Measurements from ENCODE around the gene ERVW-1. TPM values are rescaled to one million over a fixed set of nuclear protein-coding genes. Genes with fewer than 3 reads are reported as not detected.
A peak's percentile ranks its signal among the peaks of the same experiment; 100 is the strongest.

ERVW-1 gene
- total and polyA plus RNA-seq, 12 donors = 0.06 TPM; not detected in 11

DNA sequence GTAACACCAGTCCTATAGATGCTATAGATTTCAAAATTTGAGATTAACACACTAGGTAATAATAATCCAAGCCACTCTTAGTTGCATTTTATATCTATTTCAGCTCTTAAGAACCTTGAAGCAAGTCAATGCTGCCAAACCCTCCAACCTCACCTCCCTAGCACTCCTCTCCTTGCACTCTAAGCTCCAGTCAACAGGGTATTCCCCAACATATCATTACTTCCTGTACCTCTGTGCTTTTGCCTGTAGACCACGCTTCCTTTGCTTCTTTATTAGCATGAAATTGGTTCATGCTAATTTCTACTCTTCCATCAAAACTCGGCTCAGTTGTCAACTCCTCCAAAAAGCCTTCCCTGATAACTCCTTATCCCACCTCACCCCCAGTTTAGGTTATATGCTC is 26.0 kb upstream of the ERVW-1 start:
- Histone ChIP-seq H3K27me3 (no peaks in the 10 kb centered on the region), H3K36me3 (replicated peaks in 1 of 2) (peaks cover 0 to 50% of the 10 kb centered on the region in 2 donors), H3K4me1 (replicated peaks in 1 of 2) (no peaks in the 10 kb centered on the region), H3K4me3 (no peak overlapping the region), H3K9me3 (replicated peaks in 1 of 3) (no peaks in the 10 kb centered on the region), H3K27ac (no peak overlapping the region)
- WGBS, 4 donors = 91 to 98% (median 93%) methylated on average over 2 of the region's 2 CpGs
- no peak for DNase-seq
- no peak for TF ChIP-seq POLR2A (IDR thresholded peaks at IDR 0.05)
- TF ChIP-seq, protein P1, sequence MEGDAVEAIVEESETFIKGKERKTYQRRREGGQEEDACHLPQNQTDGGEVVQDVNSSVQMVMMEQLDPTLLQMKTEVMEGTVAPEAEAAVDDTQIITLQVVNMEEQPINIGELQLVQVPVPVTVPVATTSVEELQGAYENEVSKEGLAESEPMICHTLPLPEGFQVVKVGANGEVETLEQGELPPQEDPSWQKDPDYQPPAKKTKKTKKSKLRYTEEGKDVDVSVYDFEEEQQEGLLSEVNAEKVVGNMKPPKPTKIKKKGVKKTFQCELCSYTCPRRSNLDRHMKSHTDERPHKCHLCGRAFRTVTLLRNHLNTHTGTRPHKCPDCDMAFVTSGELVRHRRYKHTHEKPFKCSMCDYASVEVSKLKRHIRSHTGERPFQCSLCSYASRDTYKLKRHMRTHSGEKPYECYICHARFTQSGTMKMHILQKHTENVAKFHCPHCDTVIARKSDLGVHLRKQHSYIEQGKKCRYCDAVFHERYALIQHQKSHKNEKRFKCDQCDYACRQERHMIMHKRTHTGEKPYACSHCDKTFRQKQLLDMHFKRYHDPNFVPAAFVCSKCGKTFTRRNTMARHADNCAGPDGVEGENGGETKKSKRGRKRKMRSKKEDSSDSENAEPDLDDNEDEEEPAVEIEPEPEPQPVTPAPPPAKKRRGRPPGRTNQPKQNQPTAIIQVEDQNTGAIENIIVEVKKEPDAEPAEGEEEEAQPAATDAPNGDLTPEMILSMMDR (IDR thresholded peaks at IDR 0.05) = no peak
- intact Hi-C loops (cut with DNase I) = no loop called here

DNA sequence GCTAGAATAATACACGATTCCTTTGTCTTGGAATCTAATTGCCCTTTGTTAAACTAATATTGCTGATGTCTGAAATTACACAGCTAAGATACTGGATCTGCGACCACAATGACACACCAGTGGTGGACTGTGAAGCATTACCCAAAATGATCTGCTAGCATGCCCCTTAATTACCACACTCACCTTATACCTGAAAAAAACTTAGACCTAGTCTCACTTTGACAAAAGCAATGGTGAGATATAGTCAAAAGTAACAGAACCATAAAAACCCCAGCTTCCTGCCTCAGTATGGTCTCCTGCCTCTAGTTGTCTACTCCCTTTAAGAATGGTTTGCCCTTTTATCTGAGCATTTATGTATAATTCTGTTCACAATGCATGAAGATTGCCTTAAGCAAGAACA is 20.8 kb upstream of the ERVW-1 start:
- no peak for DNase-seq
- no peaks in the 10 kb centered on the region for H3K4me1 ChIP-seq (replicated peaks in 1 of 2)
- no peak overlapping the region for H3K27ac ChIP-seq
- peaks cover 0 to 65% of the 10 kb centered on the region in 2 donors for H3K36me3 ChIP-seq (replicated peaks in 1 of 2)
- intact Hi-C loops (cut with DNase I) = no loop called here
- H3K9me3 ChIP-seq (replicated peaks in 1 of 3) = peaks cover 0 to 6% (median 0%) of the 10 kb centered on the region in 3 donors
- 89 to 95% (median 91%) methylated on average over 2 of the region's 2 CpGs for WGBS, 4 donors
- no peak overlapping the region for H3K4me3 ChIP-seq
- H3K27me3 ChIP-seq = no peaks in the 10 kb centered on the region
- TF ChIP-seq, protein P1 (IDR thresholded peaks at IDR 0.05) = no peak
- no peak for TF ChIP-seq POLR2A (IDR thresholded peaks at IDR 0.05)

DNA sequence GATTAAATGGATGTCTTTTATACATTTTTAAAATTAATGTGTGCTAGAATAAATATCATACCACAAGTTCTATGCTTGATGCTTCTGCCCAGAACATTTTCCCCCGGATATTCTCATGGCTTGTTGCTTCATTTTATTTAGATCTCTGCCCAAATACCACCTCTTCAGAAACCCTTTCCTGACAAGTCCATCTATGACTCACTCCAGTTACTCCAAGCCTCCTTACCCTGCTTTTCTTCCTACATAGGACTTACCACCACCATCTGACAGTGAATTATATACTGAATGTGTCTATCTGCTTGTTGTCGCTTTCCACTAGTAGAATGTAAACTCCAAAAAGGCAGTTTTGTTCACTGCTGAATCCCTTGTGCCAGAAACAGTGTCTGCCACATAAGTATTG is 19.1 kb upstream of the ERVW-1 start:
- Histone ChIP-seq H3K9me3 (replicated peaks in 1 of 3) (peaks cover 0 to 6% (median 0%) of the 10 kb centered on the region in 3 donors), H3K27ac (no peak overlapping the region), H3K36me3 (replicated peaks in 1 of 2) (peaks cover 0 to 78% of the 10 kb centered on the region in 2 donors), H3K27me3 (no peaks in the 10 kb centered on the region), H3K4me1 (replicated peaks in 1 of 2) (no peaks in the 10 kb centered on the region), H3K4me3 (no peak overlapping the region)
- DNase-seq = no peak
- WGBS, 4 donors = 83 to 93% (median 87%) methylated on average over 2 of the region's 2 CpGs
- TF ChIP-seq, protein P1 (IDR thresholded peaks at IDR 0.05) = no peak
- TF ChIP-seq POLR2A (IDR thresholded peaks at IDR 0.05) = no peak
- intact Hi-C loops (cut with DNase I) = no loop called here

DNA sequence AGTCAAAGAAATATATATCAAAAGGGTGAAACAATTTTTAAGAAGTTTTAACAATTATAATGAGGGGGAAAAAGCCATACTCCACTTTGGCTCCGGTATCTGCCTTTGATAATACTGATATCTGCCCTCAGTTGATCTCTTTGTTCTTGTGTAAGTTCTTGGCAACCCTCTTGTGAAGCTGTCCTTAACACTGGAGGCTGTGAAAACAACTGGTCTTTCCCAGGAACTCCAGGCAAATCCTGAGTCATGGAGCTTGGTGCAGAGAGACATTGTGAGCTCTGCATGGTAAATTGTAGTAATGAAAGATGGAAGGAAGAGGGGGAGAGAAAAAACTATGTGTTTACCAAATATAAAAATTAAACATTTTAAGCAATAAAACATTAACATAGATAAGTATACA is 11.9 kb upstream of the ERVW-1 start:
- Histone ChIP-seq H3K27me3 (no peaks in the 10 kb centered on the region), H3K27ac (no peak overlapping the region), H3K36me3 (replicated peaks in 1 of 2) (peaks cover 0 to 56% of the 10 kb centered on the region in 2 donors), H3K4me3 (no peak overlapping the region), H3K4me1 (replicated peaks in 1 of 2) (peaks cover 0 to 4% of the 10 kb centered on the region in 2 donors), H3K9me3 (replicated peaks in 1 of 3) (no peaks in the 10 kb centered on the region)
- peak in 5 of 7 donors; percentile 17 to 59 (median 46) for DNase-seq
- intact Hi-C loops (cut with DNase I) = no loop called here
- WGBS, 4 donors = 47 to 67% (median 50%) methylated on average over 1 of the region's 1 CpG
- TF ChIP-seq POLR2A (IDR thresholded peaks at IDR 0.05) = no peak
- TF ChIP-seq, protein P1 (IDR thresholded peaks at IDR 0.05) = no peak
